CD4-positive, alpha-beta T cell treated with Interleukin-12 subunit alpha and Interleukin-12 subunit beta, for 1 hour (primary cell): ENCODE data around the gene C10orf120.

Experiments used
- DNase-seq: peaks from one replicate; pipeline ENCODE4 v3.0.0-alpha.2; 2020

Gene C10orf120

DNA sequence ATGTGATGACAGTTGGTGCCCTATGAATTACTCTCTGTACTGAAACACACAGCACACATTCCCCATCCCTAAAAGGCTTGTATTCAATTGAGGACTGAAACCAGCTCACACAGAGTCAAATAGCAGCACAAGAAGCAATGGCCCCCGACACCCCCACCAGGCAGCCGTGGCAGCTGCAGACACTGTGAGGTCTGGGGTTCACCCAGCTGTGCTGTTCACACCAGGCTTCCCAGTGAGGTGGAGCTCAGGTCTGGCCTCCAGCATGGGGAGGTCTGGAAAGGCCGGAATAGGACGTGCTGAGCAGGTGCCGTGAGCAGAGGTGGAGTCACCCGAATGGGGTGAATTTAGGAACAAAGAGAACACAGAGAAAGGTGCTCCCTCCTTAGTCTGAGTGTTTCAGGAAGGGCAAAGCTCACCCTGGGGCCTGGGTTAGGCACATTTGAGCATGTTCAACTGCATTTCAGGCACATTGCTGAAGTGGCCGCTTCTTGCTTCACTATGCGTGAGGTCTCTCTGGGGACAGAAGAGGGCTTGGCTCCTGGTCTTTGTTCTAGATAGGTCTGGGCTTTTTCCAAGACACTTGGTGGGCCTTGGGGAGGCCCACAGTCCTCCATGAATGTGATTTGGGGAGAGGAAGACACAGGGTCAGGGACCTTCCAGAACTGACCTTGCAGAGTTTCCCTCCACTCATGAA lies 41.1 kb downstream of the C10orf120 start:
- no peak for DNase-seq

DNA sequence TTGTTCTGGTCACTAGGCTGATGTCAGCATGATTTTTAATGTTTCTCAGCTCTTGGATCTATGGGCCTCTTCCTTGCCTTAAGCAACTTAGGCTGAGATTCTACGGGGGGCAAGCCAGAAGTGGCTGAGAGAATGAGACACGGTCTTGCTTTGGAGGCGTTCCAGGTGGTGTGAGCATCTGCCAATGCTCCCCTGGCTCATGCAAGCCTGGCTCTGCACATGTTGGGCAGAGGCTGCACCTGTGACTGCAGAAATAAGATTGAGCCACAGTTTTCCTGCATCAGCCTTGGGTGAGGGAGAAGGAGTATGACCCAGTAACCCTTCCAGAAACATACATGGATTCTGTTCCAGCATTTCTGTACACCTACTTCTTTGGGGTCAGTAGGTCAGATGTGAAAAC lies 41.9 kb downstream of the C10orf120 start:
- no peak for DNase-seq

DNA sequence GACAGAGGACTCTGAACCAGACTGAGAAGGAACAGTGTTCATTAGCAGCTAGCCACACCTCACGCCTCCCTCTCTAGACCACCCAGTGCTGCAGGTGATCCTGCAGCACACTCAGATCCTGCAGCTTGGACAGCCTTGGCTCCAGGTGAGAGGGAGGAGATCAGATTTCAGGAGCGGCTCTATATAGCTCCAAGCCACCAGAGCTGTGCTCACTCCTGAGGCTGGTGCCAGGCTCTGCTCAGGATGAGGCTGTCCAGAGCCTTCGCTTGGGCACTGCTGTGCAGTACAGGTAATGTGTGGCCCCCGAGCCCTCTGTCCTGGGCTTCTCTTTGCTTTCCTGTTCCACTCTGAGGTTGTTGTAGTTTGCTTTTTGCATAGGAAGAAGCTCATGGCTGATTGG lies 42.4 kb downstream of the C10orf120 start:
- DNase-seq: no peak

DNA sequence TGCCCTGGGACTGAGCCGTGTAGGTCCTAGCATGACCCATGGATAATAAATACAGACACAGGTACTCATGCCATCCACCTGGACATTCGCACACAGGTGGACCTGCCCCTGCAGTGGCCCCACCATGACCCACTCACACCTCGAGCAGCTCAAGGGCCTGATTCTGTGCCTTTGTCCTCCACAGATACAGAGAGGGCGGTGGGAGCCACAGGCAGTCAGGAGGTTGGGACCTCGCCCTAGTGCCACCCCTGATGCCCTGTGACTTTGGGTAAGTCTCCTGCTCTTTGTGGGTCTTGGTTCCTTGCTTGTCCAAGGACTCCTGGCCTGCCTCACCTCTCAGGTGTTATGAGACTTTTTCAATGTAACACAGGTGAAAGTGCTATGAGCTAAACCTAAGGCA lies 42.9 kb downstream of the C10orf120 start:
- no peak for DNase-seq

DNA sequence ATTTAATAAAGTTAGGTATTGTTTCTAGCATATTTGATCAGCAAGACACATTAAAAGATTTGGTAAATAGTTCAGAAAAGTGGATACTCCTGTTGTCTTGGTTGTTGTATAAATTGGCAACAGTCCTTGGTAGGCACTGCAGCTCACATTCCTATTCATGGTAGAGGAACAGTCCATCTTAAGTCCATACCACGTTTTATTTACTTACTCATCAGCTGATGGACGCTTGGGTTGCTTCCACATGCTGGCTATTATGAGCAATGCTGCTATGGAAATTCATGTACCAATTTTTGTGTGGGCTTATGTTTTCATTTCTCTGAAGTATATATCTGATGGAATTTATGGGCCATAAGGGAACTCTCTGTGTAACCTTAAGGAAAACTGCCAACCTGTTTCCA lies 43.3 kb downstream of the C10orf120 start:
- no peak for DNase-seq

DNA sequence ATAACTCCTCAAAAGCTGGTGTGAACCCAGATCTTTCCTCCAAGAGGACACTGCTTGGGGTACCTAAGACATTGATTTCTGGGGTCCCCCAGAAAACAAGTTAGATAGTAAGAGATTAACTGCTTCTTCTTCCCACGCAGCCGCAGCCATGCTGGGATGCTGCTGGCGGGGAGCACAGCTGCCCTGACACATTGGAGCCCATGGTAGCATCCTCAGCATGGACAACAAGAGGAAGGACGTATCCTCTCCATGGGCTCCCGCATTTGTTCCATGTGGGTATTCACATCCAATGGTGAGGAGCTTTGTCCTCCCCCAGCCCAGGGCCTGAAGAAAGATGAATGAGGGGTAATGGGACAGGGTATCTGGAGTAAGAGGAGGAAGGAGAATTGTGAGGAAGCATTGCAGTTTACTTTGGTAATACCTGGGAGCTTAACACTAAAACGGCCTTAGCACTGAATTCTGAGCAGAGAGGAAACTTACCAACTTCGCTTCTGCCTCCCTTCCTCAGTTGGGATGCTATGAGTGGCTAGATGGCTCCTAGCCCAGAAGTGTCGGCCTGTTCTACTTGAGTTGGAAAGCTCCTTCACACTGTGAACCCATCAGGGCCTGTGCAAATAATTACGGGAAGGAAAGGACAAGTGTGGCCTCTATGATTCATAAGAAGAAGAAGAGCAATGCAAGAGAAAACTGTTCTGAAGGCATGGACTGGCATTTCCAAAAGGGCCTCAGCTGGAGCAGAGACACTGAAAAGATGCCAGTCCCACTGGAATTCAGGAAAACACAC lies 43.9 kb downstream of the C10orf120 start:
- no peak for DNase-seq

DNA sequence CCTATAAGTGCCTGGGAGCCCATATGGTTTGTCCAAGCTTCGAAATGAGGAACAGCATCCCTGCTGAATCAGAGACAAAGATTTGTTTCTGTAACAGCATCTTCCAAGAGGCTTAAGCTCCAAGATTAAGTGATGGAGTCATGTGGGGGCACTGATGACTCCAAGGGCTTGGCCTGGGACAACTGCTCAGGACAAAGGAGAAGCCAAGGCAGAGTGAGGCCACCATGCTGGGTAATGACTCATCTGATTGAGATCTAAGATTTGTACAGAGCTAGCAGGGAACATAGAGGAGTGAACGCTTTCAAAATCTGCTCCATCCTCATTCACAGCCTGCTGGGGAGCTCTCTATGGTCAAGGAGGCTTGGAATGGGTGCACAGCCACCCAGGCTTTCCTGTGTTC lies 49.3 kb downstream of the C10orf120 start:
- DNase-seq: no peak

DNA sequence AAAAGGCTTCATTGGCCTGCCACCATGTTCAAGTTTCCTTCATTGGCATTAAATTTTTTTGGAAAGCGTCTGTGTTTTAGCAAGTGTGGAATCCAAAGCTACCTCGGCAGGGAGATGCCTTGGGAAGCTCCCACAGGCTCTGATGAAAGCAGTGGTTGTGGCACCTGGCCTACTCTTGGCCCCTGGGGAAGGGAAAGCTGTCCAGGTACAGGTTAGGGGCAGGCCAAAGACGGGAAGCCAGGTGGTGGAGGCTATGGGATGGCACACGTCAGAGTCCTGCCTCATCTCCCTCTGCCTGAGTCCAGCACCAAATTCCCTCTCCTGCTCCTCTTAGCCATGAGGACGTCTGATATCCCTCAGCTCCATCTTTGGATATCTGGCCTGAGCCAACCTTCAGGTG lies 49.7 kb downstream of the C10orf120 start:
- DNase-seq: no peak

DNA sequence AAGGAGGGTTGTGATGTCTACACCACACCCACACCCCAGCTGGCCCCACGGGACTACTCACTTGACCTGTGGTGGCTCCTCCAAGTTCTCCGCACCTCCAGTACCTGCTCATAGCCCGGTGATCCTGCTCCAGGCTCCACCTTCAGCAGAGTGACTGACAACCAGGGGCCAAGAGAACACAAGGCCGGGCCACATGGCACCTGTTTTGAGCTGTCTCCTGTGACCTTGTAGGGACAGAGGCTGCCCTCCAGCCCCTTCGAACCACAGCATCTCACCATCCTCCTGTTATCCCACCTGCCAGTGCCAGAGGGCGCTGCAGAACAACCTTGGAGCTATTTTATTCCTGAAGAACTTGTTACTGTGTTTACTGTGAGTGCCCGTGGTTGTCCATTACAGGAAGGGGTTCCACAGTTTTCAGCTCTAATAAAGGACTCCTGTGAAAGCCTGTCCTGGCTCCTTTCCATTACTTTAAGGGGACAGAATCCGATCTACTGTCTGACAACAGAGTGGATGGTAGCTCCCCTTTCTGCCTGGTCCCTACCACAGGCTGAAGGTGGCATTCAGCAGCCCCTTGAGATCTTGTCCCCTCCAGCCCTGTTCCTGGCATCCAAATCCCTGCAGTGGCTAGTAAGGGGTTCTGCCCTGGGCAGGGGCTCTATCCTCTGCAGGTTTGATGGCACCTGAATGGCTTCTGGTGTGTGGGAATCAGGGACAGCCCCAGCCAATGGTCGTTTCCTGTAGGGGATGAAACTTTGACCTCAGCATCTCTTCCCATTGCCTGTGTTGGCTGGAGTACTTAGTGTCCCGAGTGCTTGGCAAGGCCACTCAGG lies 50.8 kb downstream of the C10orf120 start:
- DNase-seq: no peak
